ENCODE results near the gene ADARB2. TPM values are rescaled to one million over a fixed set of nuclear protein-coding genes. Genes with fewer than 3 reads are reported as not detected.

ADARB2 gene
- total RNA-seq, 1 donor from 2014 or later = 0.05 TPM

DNA sequence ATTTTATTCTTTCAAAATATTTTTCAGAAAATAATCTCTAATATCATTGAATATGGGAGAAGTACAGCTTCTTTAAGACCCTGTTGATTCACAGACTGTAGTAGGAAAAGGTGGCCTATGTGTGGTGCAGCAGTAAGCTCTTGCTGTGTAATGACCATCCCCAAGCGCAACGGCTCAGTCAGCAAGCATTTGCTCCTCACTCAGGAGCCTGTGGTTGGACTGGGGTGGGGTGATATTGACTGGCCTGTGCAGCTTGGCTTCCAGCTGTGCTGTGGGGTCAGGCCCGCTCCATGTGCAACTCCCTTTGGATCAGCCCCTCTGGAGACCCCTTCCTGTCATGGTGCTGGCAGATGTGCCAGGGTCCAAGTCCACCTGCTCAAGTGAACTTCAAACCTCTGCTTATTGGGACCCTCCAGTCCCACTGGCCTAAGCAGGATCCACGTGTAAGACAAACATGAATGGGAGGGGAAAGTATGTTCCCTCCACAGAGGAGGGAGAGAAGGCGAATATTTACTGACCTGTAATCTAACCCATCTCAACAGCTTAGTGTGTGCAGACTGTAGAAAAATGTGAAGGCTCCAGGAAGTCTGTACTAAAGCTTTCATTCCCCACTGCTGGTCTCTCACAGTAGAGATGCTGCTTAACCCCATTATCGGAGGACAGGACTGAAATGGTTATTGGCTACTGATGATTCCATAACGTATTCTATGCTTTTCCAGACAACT, 441.4 kb downstream of the ADARB2 start:
- intact Hi-C loops (cut with micrococcal nuclease) = no loop called here
- Mint-ChIP-seq H3K4me1 (ENCODE audit: low read depth) (peaks cover 2% of the 10 kb centered on the region), H3K27me3 (ENCODE audit: low read depth) (peaks cover 20% of the 10 kb centered on the region)

GRCh38 chr10:1294748-1295147, 442.6 kb downstream of the ADARB2 start:
- peaks cover 20% of the 10 kb centered on the region for H3K27me3 Mint-ChIP-seq (ENCODE audit: low read depth)
- no peaks in the 10 kb centered on the region for H3K36me3 Mint-ChIP-seq (ENCODE audit: low read depth)
- DNase-seq (ENCODE audit: low spot score) = no peak
- no peaks in the 10 kb centered on the region for H3K9me3 Mint-ChIP-seq
- H3K4me3 Mint-ChIP-seq (ENCODE audit: low read depth) = no peak overlapping the region
- peaks cover 2% of the 10 kb centered on the region for H3K4me1 Mint-ChIP-seq (ENCODE audit: low read depth)
- H3K27ac Mint-ChIP-seq = no peak overlapping the region
- intact Hi-C loops (cut with micrococcal nuclease) = no loop called here

More for the DNA sequence above, 441.4 kb downstream of the ADARB2 start:
- Mint-ChIP-seq H3K27ac (no peak overlapping the region), H3K36me3 (ENCODE audit: low read depth) (no peaks in the 10 kb centered on the region), H3K9me3 (no peaks in the 10 kb centered on the region), H3K4me3 (ENCODE audit: low read depth) (no peak overlapping the region)
- no peak for DNase-seq (ENCODE audit: low spot score)

DNA sequence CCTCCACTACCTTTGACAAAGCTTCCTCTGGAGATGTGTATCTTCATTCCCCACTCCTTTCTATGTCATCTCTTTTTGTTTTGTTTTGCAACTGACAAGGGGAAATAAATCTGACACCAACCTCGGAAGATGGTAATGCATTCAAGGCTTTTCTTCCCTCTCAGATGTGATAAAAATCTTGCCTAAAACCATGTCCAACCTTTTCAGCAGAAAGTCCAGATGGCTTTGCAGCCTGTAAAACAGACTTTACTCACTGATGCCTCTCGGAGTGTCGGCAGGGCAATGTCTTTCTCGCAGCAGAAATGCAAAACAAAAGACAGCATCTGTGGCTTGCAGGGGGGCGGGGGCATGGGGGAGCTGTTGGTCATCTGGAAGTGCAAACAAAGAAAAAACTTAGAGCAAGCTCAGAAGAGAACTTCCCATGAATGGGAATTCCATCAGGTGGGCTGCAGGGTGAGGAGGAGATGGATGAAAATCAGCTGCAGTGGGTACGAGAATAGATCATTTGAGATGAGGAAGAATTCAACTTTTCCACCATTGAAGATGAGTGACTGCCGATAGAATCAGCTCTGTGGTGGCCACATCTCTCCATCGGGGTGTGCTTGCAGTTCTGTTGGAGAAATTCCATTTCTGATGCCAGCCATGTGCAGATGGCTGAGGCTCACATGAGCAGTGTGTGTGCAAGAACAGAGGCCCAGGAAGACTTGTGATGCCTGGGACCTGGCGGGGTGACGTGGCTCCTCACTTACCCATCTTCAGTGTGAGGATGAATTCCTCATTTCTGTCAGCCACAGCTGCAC, 443.5 kb downstream of the ADARB2 start:
- DNase-seq (ENCODE audit: low spot score) = no peak
- Mint-ChIP-seq H3K4me3 (ENCODE audit: low read depth) (no peak overlapping the region), H3K4me1 (ENCODE audit: low read depth) (no peaks in the 10 kb centered on the region), H3K36me3 (ENCODE audit: low read depth) (no peaks in the 10 kb centered on the region), H3K27me3 (ENCODE audit: low read depth) (peaks cover 20% of the 10 kb centered on the region), H3K27ac (no peak overlapping the region), H3K9me3 (no peaks in the 10 kb centered on the region)
- intact Hi-C loops (cut with micrococcal nuclease) = no loop called here

GRCh38 chr10:1293157-1293556, 444.2 kb downstream of the ADARB2 start:
- Mint-ChIP-seq H3K4me3 (ENCODE audit: low read depth) (no peak overlapping the region), H3K27ac (no peak overlapping the region), H3K4me1 (ENCODE audit: low read depth) (no peaks in the 10 kb centered on the region), H3K27me3 (ENCODE audit: low read depth) (peaks cover 20% of the 10 kb centered on the region), H3K36me3 (ENCODE audit: low read depth) (no peaks in the 10 kb centered on the region), H3K9me3 (no peaks in the 10 kb centered on the region)
- intact Hi-C loops (cut with micrococcal nuclease) = no loop called here
- no peak for DNase-seq (ENCODE audit: low spot score)

DNA sequence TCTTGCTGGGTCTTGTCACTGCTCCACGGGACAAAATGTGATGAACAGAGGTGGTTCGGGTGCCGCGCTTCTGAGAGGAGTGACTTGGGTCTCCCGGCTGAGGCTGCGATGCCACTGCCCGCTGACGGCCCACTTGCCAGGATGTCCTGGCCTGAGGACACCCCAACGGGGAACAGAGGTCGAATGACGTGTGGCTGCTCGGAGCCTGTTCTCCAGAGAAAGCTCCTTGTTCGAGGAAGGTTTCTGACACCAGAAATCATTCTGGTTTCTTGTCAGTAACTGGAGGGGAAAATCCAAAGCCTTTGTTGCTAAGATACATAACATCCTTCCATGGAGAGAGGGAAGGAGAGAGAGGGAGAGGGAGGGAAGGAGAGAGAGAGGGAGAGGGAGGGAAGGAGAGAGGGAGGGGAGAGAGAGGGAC, 444.7 kb downstream of the ADARB2 start:
- Mint-ChIP-seq H3K4me1 (ENCODE audit: low read depth) (peaks cover 3% of the 10 kb centered on the region), H3K4me3 (ENCODE audit: low read depth) (no peak overlapping the region), H3K9me3 (no peaks in the 10 kb centered on the region), H3K27ac (no peak overlapping the region), H3K36me3 (ENCODE audit: low read depth) (no peaks in the 10 kb centered on the region), H3K27me3 (ENCODE audit: low read depth) (peaks cover 20% of the 10 kb centered on the region)
- no peak for DNase-seq (ENCODE audit: low spot score)
- intact Hi-C loops (cut with micrococcal nuclease) = no loop called here

DNA sequence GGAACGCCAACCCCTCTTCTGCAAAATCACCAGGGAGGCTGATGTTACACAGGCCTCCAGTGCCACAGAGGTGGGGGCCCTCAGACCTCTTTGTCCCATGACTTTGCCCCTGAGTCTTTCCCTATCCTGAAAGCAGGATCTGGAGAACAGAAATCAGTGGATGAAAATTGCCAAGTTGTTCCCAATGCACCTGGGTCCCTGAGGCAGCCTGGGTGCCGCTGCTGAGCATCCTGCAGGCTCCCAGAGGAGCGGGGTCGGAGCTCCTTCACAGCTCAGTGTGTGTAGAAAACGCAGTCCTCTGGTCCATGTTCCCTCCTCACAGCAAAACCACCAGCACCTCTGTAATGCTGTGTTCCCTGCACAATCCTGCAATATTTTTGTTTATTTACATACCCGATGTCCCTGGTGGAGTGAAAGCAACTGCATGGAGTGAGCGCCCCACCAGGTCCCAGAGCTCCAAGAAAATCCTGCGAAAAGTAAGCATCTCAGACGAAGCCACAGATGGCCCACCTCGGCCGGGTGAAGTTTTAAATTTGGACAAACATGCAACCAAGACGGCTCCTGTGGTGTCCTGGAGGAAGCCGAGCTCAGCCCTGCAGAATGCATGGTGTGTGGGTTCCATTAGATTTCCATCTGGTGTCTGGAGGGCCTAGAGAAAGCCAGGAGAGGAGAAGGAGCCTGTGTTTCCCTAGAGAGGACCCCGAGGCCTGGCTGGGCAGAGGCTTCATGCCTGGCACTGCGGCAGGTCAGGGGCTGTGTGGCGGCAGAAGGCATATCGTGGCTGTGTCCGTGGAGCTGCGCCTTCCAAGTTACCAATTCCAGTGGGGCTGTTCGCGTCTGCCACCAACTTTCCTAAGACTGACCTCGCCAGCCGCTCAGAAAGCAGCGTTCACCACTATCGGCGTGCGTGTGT, 445.9 kb downstream of the ADARB2 start:
- H3K9me3 Mint-ChIP-seq = no peaks in the 10 kb centered on the region
- no peak for DNase-seq (ENCODE audit: low spot score)
- no peaks in the 10 kb centered on the region for H3K36me3 Mint-ChIP-seq (ENCODE audit: low read depth)
- H3K27ac Mint-ChIP-seq = no peak overlapping the region
- no peak overlapping the region for H3K4me3 Mint-ChIP-seq (ENCODE audit: low read depth)
- intact Hi-C loops (cut with micrococcal nuclease) = no loop called here
- peaks cover 3% of the 10 kb centered on the region for H3K4me1 Mint-ChIP-seq (ENCODE audit: low read depth)
- H3K27me3 Mint-ChIP-seq (ENCODE audit: low read depth) = peaks cover 20% of the 10 kb centered on the region

GRCh38 chr10:1290071-1290471, 447.3 kb downstream of the ADARB2 start:
- intact Hi-C loops (cut with micrococcal nuclease) = no loop called here
- peaks cover 16% of the 10 kb centered on the region for H3K27me3 Mint-ChIP-seq (ENCODE audit: low read depth)
- no peak overlapping the region for H3K4me3 Mint-ChIP-seq (ENCODE audit: low read depth)
- H3K36me3 Mint-ChIP-seq (ENCODE audit: low read depth) = no peaks in the 10 kb centered on the region
- no peak for DNase-seq (ENCODE audit: low spot score)
- H3K27ac Mint-ChIP-seq = no peak overlapping the region
- H3K9me3 Mint-ChIP-seq = no peaks in the 10 kb centered on the region
- H3K4me1 Mint-ChIP-seq (ENCODE audit: low read depth) = peaks cover 3% of the 10 kb centered on the region

- H3K4me1 Mint-ChIP-seq (ENCODE audit: low read depth) = peaks cover 3% of the 10 kb centered on the region
- DNase-seq (ENCODE audit: low spot score) = no peak
- peaks cover 14% of the 10 kb centered on the region for H3K27me3 Mint-ChIP-seq (ENCODE audit: low read depth)
- H3K36me3 Mint-ChIP-seq (ENCODE audit: low read depth) = no peaks in the 10 kb centered on the region
- intact Hi-C loops (cut with micrococcal nuclease) = no loop called here
- no peak overlapping the region for H3K27ac Mint-ChIP-seq
- no peak overlapping the region for H3K4me3 Mint-ChIP-seq (ENCODE audit: low read depth)
- H3K9me3 Mint-ChIP-seq = no peaks in the 10 kb centered on the region
Observed at GRCh38 chr10:1289591-1289990, 447.7 kb downstream of the ADARB2 start.

DNA sequence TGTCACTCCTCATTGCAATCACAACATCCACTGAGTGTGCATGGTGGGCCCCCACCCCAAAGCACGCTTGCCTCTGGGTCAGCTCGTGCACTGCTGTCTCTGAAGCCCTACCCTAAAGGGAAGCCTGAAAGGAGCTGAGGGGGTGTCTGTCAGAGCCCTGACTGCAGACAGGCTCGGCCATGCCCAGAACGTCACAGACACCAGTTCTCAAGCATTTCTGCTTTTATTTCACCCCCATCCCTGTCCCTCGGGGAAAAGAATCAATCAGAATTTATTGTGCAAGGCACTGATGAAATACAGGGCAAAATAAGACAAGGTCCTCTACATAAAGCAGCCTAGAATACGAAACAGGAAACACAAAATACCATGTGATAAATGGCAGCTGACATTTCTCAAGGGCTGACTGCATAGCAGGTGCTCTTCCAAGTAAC, 449.3 kb downstream of the ADARB2 start:
- Mint-ChIP-seq H3K27me3 (ENCODE audit: low read depth) (peaks cover 8% of the 10 kb centered on the region), H3K36me3 (ENCODE audit: low read depth) (no peaks in the 10 kb centered on the region), H3K4me1 (ENCODE audit: low read depth) (peaks cover 3% of the 10 kb centered on the region), H3K27ac (no peak overlapping the region), H3K4me3 (ENCODE audit: low read depth) (no peak overlapping the region), H3K9me3 (no peaks in the 10 kb centered on the region)
- no peak for DNase-seq (ENCODE audit: low spot score)
- intact Hi-C loops (cut with micrococcal nuclease) = no loop called here

DNA sequence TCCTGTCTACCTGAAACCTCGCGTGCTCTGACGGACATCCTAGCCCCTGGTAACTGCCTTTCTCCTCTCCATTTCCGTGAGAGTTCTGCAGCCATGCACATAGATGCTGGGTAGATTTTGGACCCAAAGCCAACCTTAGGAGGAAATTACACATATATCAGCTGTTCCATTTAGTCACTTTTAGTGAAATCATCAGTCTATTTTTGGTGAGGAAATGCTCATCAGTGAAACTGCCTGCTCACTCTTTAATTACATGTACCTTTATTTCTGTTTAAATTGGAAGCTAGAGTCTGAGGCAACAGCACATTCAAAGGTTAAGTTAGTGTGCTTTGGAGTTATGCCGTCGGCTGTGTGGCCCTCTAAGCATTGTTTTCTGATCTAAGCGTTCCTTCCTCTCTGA, 449.8 kb downstream of the ADARB2 start:
- Mint-ChIP-seq H3K27ac (no peak overlapping the region), H3K4me3 (ENCODE audit: low read depth) (no peak overlapping the region), H3K4me1 (ENCODE audit: low read depth) (peaks cover 3% of the 10 kb centered on the region), H3K9me3 (no peaks in the 10 kb centered on the region), H3K27me3 (ENCODE audit: low read depth) (peaks cover 5% of the 10 kb centered on the region), H3K36me3 (ENCODE audit: low read depth) (no peaks in the 10 kb centered on the region)
- DNase-seq (ENCODE audit: low spot score) = no peak
- intact Hi-C loops (cut with micrococcal nuclease) = no loop called here

GRCh38 chr10:1284076-1284475, 453.2 kb downstream of the ADARB2 start:
- H3K9me3 Mint-ChIP-seq = no peaks in the 10 kb centered on the region
- no peaks in the 10 kb centered on the region for H3K36me3 Mint-ChIP-seq (ENCODE audit: low read depth)
- peaks cover 3% of the 10 kb centered on the region for H3K4me1 Mint-ChIP-seq (ENCODE audit: low read depth)
- intact Hi-C loops (cut with micrococcal nuclease) = no loop called here
- no peak overlapping the region for H3K4me3 Mint-ChIP-seq (ENCODE audit: low read depth)
- no peaks in the 10 kb centered on the region for H3K27me3 Mint-ChIP-seq (ENCODE audit: low read depth)
- no peak for DNase-seq (ENCODE audit: low spot score)
- H3K27ac Mint-ChIP-seq = no peak overlapping the region

DNA sequence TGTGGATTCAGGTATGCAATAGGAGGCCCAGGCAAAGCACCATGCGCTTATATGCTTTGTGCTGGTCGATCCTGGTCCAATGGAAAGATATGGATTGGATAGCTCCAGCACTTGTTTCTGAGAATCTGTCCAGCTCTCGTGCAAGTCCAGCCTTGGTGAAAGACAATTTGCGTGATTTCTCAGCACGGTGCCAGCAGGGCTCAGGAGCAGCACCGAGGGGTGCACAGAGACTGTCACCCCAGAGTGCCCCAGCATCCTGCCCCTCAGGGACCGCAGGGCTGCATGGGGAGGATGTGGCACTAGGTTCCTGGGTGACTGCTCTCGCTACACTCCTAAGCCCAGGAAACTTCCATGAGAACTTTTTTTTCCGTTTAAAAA, 455.9 kb downstream of the ADARB2 start:
- DNase-seq (ENCODE audit: low spot score) = no peak
- intact Hi-C loops (cut with micrococcal nuclease) = no loop called here
- Mint-ChIP-seq H3K9me3 (no peaks in the 10 kb centered on the region), H3K36me3 (ENCODE audit: low read depth) (no peaks in the 10 kb centered on the region), H3K27ac (no peak overlapping the region), H3K4me3 (ENCODE audit: low read depth) (no peak overlapping the region), H3K27me3 (ENCODE audit: low read depth) (no peaks in the 10 kb centered on the region), H3K4me1 (ENCODE audit: low read depth) (no peaks in the 10 kb centered on the region)

Data from activated T-helper 2 cell treated with anti-CD3 and anti-CD28 coated beads, Interferon-gamma antibody, Interleukin-2, Interleukin-4, amounts not matched to agents 10 μg/mL and 5 μg/mL and 100 μg/mL, durations not matched to agents 14 hours and 24 hours and 36 hours (primary cell).